Activated naive CD4-positive, alpha-beta T cell treated with Interleukin-2 at 50 U/mL for 16 hours (primary cell): ENCODE measurements around the gene ZFAND3.
"Not testable (repeated sequence)": the region's sequence is repeated elsewhere in the genome, so short reads cannot be mapped to it uniquely, and the experiment has no call there.

Experiments used
- DNase-seq: peaks from one replicate; pipeline ENCODE4 v3.0.0-alpha.2; 2020

The ZFAND3 gene

GRCh38 chr6:38107073-38107472 is 287.5 kb downstream of the ZFAND3 start:
- no peak for DNase-seq

GRCh38 chr6:38110481-38110971 is 291.0 kb downstream of the ZFAND3 start:
- no peak for DNase-seq

GRCh38 chr6:38112181-38112580 is 292.7 kb downstream of the ZFAND3 start:
- DNase-seq = no peak

- DNase-seq = no peak
Observed at GRCh38 chr6:38113825-38114576, 294.5 kb downstream of the ZFAND3 start.

- no peak for DNase-seq
Observed at GRCh38 chr6:38114976-38115625, 295.6 kb downstream of the ZFAND3 start.

GRCh38 chr6:38115626-38116008 is 296.1 kb downstream of the ZFAND3 start:
- DNase-seq = no peak

GRCh38 chr6:38116248-38116647 is 296.7 kb downstream of the ZFAND3 start:
- no peak for DNase-seq

GRCh38 chr6:38117281-38117680 is 297.8 kb downstream of the ZFAND3 start:
- DNase-seq = no peak

- no peak for DNase-seq
Observed at GRCh38 chr6:38118791-38119365, 299.4 kb downstream of the ZFAND3 start.

GRCh38 chr6:38119516-38119915 is 300.0 kb downstream of the ZFAND3 start:
- DNase-seq = no peak

- DNase-seq = not testable (repeated sequence)
Observed at GRCh38 chr6:38124224-38124926, 304.8 kb downstream of the ZFAND3 start.

- no peak for DNase-seq
Observed at GRCh38 chr6:38127284-38127683, 307.8 kb downstream of the ZFAND3 start.

- DNase-seq = no peak
Observed at GRCh38 chr6:38131527-38131965, 312.0 kb downstream of the ZFAND3 start.

GRCh38 chr6:38133932-38134703 is 314.6 kb downstream of the ZFAND3 start:
- DNase-seq = no peak

GRCh38 chr6:38134704-38135088 is 315.2 kb downstream of the ZFAND3 start:
- DNase-seq = no peak

- DNase-seq = no peak
Observed at GRCh38 chr6:38136547-38136946, 317.0 kb downstream of the ZFAND3 start.

GRCh38 chr6:38137608-38138265 is 318.2 kb downstream of the ZFAND3 start:
- DNase-seq = no peak

- no peak for DNase-seq
Observed at GRCh38 chr6:38138374-38138773, 318.8 kb downstream of the ZFAND3 start.

GRCh38 chr6:38141085-38141484 is 321.6 kb downstream of the ZFAND3 start:
- no peak for DNase-seq

GRCh38 chr6:38141716-38142115 is 322.2 kb downstream of the ZFAND3 start:
- no peak for DNase-seq

- no peak for DNase-seq
Observed at GRCh38 chr6:38142178-38142902, 322.8 kb downstream of the ZFAND3 start.
